ENCODE results near the gene THSD4.

THSD4 gene

GRCh38 chr15:71591057-71591456 lies 475.8 kb downstream of the THSD4 start:
- Histone ChIP-seq H3K27me3 (ENCODE audit: control insufficient read depth, insufficient read depth, low read length) (no peaks in the 10 kb centered on the region), H3K36me3 (ENCODE audit: control insufficient read depth, insufficient read depth, low read length) (no peaks in the 10 kb centered on the region), H3K27ac (ENCODE audit: low read depth, low read length) (no peak overlapping the region), H3K9ac (ENCODE audit: low read length) (no peak overlapping the region), H3K4me1 (ENCODE audit: control insufficient read depth, insufficient read depth, low read length) (peaks cover 12% of the 10 kb centered on the region; the same call in 1 of the 2 replicates), H3K9me3 (ENCODE audit: control insufficient read depth, insufficient read depth, low read depth, low read length) (peaks cover 13% of the 10 kb centered on the region), H3K4me3 (ENCODE audit: low read depth, low read length) (no peak overlapping the region)

GRCh38 chr15:71592203-71592602 lies 476.9 kb downstream of the THSD4 start:
- H3K9ac ChIP-seq (ENCODE audit: low read length) = no peak overlapping the region
- no peak overlapping the region for H3K27ac ChIP-seq (ENCODE audit: low read depth, low read length)
- H3K4me3 ChIP-seq (ENCODE audit: low read depth, low read length) = no peak overlapping the region
- peaks cover 7% of the 10 kb centered on the region for H3K9me3 ChIP-seq (ENCODE audit: control insufficient read depth, insufficient read depth, low read depth, low read length)
- no peaks in the 10 kb centered on the region for H3K27me3 ChIP-seq (ENCODE audit: control insufficient read depth, insufficient read depth, low read length)
- H3K4me1 ChIP-seq (ENCODE audit: control insufficient read depth, insufficient read depth, low read length) = peaks cover 12% of the 10 kb centered on the region; the same call in 1 of the 2 replicates
- H3K36me3 ChIP-seq (ENCODE audit: control insufficient read depth, insufficient read depth, low read length) = no peaks in the 10 kb centered on the region

DNA sequence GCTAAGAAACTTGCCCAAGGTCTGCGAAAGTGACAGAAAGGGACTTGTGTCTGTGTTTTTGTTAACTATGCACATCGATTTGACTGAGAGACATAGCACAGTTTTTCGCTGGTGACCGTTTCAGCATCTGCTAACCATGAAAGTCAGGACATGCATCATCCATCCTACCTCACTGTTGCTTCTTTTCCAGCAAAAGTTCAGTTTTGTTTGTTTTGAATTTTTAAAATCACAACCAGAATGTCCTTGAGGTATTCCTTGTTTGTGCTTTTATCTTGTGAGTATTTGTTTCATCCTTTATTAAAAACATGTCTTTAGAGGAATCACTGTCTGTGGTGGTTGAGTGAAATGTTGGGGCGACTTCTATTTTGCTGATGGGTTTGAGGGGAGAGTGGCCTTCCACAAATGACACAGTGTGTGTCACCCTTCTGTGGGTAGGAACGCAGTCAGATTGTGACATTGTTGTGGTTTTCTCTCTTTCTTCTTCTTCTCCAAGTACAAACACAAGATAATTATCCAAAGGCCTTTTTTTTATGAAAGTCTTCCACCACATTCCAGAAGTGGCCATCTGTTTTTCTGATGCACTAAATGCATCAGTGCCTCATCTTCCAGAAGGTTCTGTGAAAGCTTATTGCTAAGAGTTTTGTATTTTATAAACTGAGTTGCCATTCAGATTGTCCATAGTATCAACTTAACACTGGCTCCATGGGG lies 480.7 kb downstream of the THSD4 start:
- Histone ChIP-seq H3K4me3 (ENCODE audit: low read depth, low read length) (no peak overlapping the region), H3K9ac (ENCODE audit: low read length) (no peak overlapping the region), H3K36me3 (ENCODE audit: control insufficient read depth, insufficient read depth, low read length) (no peaks in the 10 kb centered on the region), H3K9me3 (ENCODE audit: control insufficient read depth, insufficient read depth, low read depth, low read length) (peaks cover 7% of the 10 kb centered on the region), H3K27me3 (ENCODE audit: control insufficient read depth, insufficient read depth, low read length) (no peaks in the 10 kb centered on the region), H3K4me1 (ENCODE audit: control insufficient read depth, insufficient read depth, low read length) (peaks cover 17% of the 10 kb centered on the region; the same call in 1 of the 2 replicates), H3K27ac (ENCODE audit: low read depth, low read length) (no peak overlapping the region)

- H3K36me3 ChIP-seq (ENCODE audit: control insufficient read depth, insufficient read depth, low read length) = no peaks in the 10 kb centered on the region
- no peak overlapping the region for H3K4me3 ChIP-seq (ENCODE audit: low read depth, low read length)
- H3K9me3 ChIP-seq (ENCODE audit: control insufficient read depth, insufficient read depth, low read depth, low read length) = peaks cover 7% of the 10 kb centered on the region
- H3K9ac ChIP-seq (ENCODE audit: low read length) = no peak overlapping the region
- no peak overlapping the region for H3K27ac ChIP-seq (ENCODE audit: low read depth, low read length)
- H3K4me1 ChIP-seq (ENCODE audit: control insufficient read depth, insufficient read depth, low read length) = peaks cover 17% of the 10 kb centered on the region; the same call in 1 of the 2 replicates
- H3K27me3 ChIP-seq (ENCODE audit: control insufficient read depth, insufficient read depth, low read length) = no peaks in the 10 kb centered on the region
Measured at GRCh38 chr15:71596672-71597071, 481.4 kb downstream of the THSD4 start.

DNA sequence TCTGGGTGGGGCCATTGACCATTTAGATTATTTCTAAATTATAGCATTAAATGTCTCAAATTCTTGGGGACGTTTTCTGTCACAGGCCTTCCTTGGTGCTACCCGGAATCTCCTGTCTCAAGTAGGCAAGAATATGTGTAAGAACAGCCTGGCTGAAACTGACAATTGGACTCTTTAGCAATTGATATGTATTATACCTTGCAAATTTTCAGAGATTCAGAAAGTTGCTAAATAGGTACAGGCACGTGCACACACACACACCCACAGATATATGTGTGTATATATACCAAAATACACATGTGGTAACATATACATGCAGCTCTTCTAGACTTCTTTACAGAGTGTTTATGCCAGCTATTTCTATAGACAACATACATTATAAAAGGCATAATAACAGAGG lies 481.9 kb downstream of the THSD4 start:
- peaks cover 7% of the 10 kb centered on the region for H3K9me3 ChIP-seq (ENCODE audit: control insufficient read depth, insufficient read depth, low read depth, low read length)
- H3K4me3 ChIP-seq (ENCODE audit: low read depth, low read length) = no peak overlapping the region
- no peak overlapping the region for H3K9ac ChIP-seq (ENCODE audit: low read length)
- no peaks in the 10 kb centered on the region for H3K36me3 ChIP-seq (ENCODE audit: control insufficient read depth, insufficient read depth, low read length)
- no peaks in the 10 kb centered on the region for H3K27me3 ChIP-seq (ENCODE audit: control insufficient read depth, insufficient read depth, low read length)
- no peak overlapping the region for H3K27ac ChIP-seq (ENCODE audit: low read depth, low read length)
- H3K4me1 ChIP-seq (ENCODE audit: control insufficient read depth, insufficient read depth, low read length) = peaks cover 17% of the 10 kb centered on the region; the same call in 1 of the 2 replicates

DNA sequence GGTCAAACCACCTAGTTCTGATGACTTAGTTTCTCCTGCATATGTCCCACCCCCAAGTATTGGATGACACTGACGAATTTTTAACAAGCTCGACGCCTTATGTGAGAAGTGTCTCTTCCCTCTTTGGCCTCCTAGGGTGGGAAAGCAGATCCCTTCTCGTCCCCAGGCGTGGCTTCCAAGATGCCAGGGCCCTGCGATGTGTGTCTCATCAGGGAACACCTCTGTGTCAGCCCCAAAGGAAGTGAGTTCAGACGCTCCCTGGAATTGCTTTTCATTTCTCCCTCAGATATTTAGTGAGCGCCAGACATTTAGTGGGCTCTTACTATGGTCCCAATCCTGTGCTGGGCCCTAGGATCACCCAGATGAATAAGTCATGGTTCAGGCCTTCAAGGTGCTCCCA lies 482.4 kb downstream of the THSD4 start:
- H3K27me3 ChIP-seq (ENCODE audit: control insufficient read depth, insufficient read depth, low read length) = no peaks in the 10 kb centered on the region

DNA sequence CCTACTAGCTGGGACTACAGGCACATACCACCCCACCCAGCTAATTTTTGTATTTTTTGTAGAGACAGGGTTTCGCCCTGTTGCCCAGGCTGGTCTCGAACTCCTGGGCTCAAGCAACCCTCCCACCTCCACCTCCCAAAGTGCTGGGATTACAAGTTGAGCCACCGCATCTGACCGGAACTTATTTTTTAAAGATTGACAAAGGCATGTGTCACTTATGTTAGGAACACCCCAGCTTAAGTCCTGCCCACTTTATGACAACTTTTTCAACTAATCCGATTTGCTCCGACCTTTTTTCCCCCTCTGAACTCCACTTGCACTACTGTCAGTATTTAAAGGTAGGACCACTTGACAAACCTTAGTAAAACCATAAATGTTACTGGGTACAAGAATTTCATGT lies 483.5 kb downstream of the THSD4 start:
- Histone ChIP-seq H3K9ac (ENCODE audit: low read length) (no peak overlapping the region), H3K36me3 (ENCODE audit: control insufficient read depth, insufficient read depth, low read length) (no peaks in the 10 kb centered on the region), H3K4me3 (ENCODE audit: low read depth, low read length) (no peak overlapping the region), H3K27me3 (ENCODE audit: control insufficient read depth, insufficient read depth, low read length) (no peaks in the 10 kb centered on the region), H3K4me1 (ENCODE audit: control insufficient read depth, insufficient read depth, low read length) (peaks cover 9% of the 10 kb centered on the region; the same call in 1 of the 2 replicates), H3K9me3 (ENCODE audit: control insufficient read depth, insufficient read depth, low read depth, low read length) (peaks cover 7% of the 10 kb centered on the region), H3K27ac (ENCODE audit: low read depth, low read length) (no peak overlapping the region)

More for the DNA sequence above, 482.4 kb downstream of the THSD4 start:
- Histone ChIP-seq H3K4me3 (ENCODE audit: low read depth, low read length) (no peak overlapping the region), H3K36me3 (ENCODE audit: control insufficient read depth, insufficient read depth, low read length) (no peaks in the 10 kb centered on the region), H3K9me3 (ENCODE audit: control insufficient read depth, insufficient read depth, low read depth, low read length) (peaks cover 7% of the 10 kb centered on the region), H3K27ac (ENCODE audit: low read depth, low read length) (no peak overlapping the region), H3K4me1 (ENCODE audit: control insufficient read depth, insufficient read depth, low read length) (peaks cover 12% of the 10 kb centered on the region; the same call in 1 of the 2 replicates), H3K9ac (ENCODE audit: low read length) (no peak overlapping the region)

- peaks cover 9% of the 10 kb centered on the region; the same call in 1 of the 2 replicates for H3K4me1 ChIP-seq (ENCODE audit: control insufficient read depth, insufficient read depth, low read length)
- no peak overlapping the region for H3K9ac ChIP-seq (ENCODE audit: low read length)
- no peak overlapping the region for H3K27ac ChIP-seq (ENCODE audit: low read depth, low read length)
- H3K4me3 ChIP-seq (ENCODE audit: low read depth, low read length) = no peak overlapping the region
- H3K36me3 ChIP-seq (ENCODE audit: control insufficient read depth, insufficient read depth, low read length) = no peaks in the 10 kb centered on the region
- peaks cover 4% of the 10 kb centered on the region for H3K9me3 ChIP-seq (ENCODE audit: control insufficient read depth, insufficient read depth, low read depth, low read length)
- no peaks in the 10 kb centered on the region for H3K27me3 ChIP-seq (ENCODE audit: control insufficient read depth, insufficient read depth, low read length)
Measured at GRCh38 chr15:71599418-71600151, 484.3 kb downstream of the THSD4 start.

DNA sequence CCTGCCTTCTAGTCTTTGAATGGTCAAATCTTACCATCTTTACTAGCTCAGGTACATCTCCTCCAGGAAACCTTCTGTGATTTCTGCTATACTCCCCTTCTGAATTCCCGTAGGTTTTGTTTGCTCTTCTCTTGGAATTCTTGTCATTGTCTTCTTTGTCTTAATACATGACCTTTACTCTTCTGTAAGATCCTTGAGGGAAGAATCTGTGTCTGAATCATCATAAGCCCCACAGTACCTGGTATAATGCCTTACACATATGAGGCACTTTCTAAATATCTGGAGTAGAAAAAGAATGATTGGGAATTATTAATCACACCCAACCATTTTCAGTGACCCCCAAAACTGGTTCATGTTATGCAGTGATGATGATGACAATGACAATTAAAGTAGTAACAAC lies 485.0 kb downstream of the THSD4 start:
- Histone ChIP-seq H3K4me1 (ENCODE audit: control insufficient read depth, insufficient read depth, low read length) (peaks cover 9% of the 10 kb centered on the region; the same call in 1 of the 2 replicates), H3K9ac (ENCODE audit: low read length) (no peak overlapping the region), H3K27ac (ENCODE audit: low read depth, low read length) (no peak overlapping the region), H3K36me3 (ENCODE audit: control insufficient read depth, insufficient read depth, low read length) (no peaks in the 10 kb centered on the region), H3K27me3 (ENCODE audit: control insufficient read depth, insufficient read depth, low read length) (no peaks in the 10 kb centered on the region), H3K9me3 (ENCODE audit: control insufficient read depth, insufficient read depth, low read depth, low read length) (peaks cover 3% of the 10 kb centered on the region; the same call in 1 of the 2 replicates), H3K4me3 (ENCODE audit: low read depth, low read length) (no peak overlapping the region)

DNA sequence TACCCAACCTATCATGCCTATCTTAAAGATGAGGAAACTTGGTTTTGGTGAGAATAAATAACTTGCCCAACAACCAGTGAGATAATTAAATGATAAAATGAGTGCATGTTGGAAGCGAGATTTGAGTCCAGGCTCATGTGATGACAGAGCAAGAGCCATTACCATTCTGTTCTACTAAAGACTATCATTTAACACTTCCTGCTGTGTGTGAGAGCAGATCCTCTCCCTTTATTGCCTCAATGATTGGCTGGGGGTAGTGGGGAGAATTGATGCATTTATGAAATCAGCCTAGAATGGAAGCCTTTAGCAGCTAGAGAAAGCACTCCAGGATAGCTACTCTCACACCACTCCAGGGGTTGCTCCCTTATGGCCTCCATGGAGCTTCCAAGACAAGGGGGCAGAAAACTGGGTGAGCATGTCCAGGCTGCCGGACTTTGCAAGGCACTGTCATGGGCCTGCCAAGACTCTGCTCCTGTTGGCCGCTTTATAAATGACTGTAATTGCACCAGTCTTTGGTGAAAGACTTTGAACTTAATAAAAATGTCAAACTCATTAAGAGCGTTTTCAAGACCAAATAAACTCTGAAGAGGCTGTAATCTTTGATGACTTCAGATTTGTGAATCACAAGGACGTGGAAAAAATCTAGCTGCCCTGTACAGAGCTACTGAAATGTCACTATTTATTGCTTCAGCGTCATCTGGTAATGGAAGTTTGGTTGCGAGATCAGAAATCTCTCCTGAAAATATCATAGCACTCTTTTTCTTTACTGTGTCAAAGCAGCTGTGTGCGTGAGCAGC lies 486.0 kb downstream of the THSD4 start:
- H3K4me1 ChIP-seq (ENCODE audit: control insufficient read depth, insufficient read depth, low read length) = peaks cover 9% of the 10 kb centered on the region; the same call in 1 of the 2 replicates
- H3K9ac ChIP-seq (ENCODE audit: low read length) = no peak overlapping the region
- no peaks in the 10 kb centered on the region for H3K9me3 ChIP-seq (ENCODE audit: control insufficient read depth, insufficient read depth, low read depth, low read length)
- no peaks in the 10 kb centered on the region for H3K36me3 ChIP-seq (ENCODE audit: control insufficient read depth, insufficient read depth, low read length)
- H3K4me3 ChIP-seq (ENCODE audit: low read depth, low read length) = no peak overlapping the region
- H3K27me3 ChIP-seq (ENCODE audit: control insufficient read depth, insufficient read depth, low read length) = no peaks in the 10 kb centered on the region
- no peak overlapping the region for H3K27ac ChIP-seq (ENCODE audit: low read depth, low read length)

Data from HUES6 (cell line).